HuH-7.5 (cell line): ENCODE results near the gene DHRS1.

Experiments used
- DNase-seq: peaks from one replicate; pipeline ENCODE4 v3.0.0; 2011; ENCODE audit warnings: low spot score

Gene DHRS1

GRCh38 chr14:24262821-24263733 lies 36.5 kb downstream of the DHRS1 start, which contains the start of gene TGM1:
Gene TGM1 (minus strand): TSS chr14:24263177. CDS start chr14:24262352, 825 bp downstream.
- DNase-seq = no peak

GRCh38 chr14:24261969-24262327 lies 37.6 kb downstream of the DHRS1 start:
- no peak for DNase-seq

DNA sequence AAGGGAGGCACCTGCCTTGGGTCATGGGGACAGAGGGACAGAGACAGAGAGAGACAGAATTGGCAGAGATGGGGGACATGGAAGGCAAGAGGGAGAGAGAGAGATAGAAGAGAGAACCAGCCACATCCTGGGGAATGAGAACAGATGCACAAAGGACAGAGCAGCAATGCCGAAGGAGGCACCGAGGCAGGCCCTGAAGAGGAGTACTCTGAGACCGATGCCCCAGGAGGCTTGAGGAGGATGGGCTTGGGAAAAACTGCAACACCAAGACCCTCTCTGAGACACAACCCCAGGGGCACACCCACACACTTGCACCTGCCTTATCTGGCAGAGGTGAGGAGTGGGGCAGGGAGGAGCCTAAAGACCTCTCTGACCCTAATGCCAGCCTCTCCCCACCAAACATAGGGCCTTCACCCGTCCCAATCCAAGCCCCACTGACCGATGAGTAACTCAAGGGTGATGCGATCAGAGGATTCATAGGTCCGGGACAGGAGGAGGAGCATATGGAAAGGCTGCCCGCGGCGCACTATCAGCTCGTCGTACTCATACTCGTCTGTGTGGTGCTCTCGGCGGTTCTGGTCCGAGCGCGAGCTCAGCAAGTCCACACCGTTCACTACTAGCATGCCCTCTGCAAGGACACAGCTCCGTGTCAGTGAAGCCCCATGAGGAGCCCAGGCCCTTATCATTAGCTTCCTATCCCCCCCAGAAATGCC lies 38.2 kb downstream of the DHRS1 start:
- no peak for DNase-seq

DNA sequence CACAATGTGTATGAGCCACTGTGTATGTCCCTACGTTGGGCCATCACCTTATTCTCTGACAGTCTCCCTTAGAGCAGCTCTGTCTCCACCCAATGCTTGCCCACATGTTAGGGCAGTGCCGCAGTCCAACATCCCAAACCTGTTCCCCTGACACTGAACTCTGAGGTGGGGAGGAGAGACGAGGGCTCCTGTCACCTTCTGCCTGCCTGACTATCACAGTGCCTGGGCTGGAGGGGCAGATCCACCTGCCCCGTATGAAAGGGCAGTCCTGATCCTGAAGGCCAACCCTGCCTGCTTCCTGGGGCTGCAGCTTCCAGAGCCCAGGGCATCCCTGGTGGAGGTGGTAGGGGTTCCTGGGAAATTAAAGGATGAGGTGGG lies 38.8 kb downstream of the DHRS1 start:
- no peak for DNase-seq

- DNase-seq = no peak
These were observed 39.4 kb downstream of the DHRS1 start for GRCh38 chr14:24260026-24260779.

- no peak for DNase-seq
These were observed 40.1 kb downstream of the DHRS1 start for GRCh38 chr14:24259282-24260025.

GRCh38 chr14:24258548-24259265 lies 40.9 kb downstream of the DHRS1 start:
- no peak for DNase-seq

GRCh38 chr14:24258119-24258518 lies 41.5 kb downstream of the DHRS1 start:
- no peak for DNase-seq

DNA sequence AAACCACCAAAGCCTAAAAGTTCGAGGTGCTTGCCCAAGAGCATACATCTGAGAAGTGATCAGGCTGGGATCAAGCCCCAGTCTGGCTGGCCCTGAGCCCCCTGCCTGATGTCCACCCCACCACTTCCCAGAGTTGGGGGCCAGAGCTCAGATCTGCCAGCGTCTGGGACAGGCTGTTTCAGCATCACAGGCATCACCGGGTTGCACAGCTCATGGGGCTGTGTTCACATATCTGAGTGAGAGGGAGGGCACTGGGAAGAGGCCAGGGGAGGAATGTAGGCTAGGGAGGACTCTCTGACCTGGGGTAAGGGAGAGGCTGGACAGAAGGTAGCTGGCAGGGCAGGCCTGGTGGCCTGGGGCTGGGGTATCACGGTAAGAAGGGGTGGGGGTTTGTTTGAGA lies 42.6 kb downstream of the DHRS1 start:
- no peak for DNase-seq

DNA sequence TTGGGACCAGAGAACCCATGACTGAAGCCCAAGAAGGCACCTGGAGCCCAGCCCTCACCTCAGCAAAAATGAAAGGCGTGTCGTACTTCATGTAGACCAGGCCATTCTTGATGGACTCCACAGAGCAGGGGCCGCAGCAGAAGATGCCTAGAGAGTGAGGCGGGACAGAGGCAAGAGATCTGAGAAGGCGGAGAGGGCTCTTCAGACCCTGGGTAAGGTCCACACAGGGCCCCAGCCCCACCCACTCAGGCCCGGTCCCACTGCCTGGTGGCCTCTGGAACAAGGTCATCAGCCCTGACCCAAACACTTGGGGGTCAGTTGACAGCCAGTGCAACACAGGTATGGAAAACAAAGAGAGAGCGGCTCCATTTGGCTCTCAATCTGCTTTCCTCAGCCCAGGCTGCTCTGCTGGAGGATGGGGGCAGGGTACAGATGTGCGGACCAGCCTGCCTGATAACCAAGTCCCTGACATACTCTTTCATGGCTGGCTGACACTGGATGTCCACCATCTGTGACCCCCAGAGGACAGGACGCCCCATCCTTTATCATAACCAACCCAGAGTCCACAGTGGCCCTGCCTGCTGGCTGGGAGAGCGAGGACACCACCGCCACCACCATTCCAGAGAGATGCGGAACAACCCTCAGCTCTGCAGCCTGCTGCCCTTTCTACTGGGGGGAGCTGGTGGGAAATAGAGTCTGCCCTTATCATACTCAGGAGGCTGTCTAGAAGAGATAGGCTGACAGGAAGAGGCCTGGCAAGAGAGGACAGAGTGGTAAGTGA lies 43.5 kb downstream of the DHRS1 start:
- no peak for DNase-seq

- no peak for DNase-seq
These were observed 44.1 kb downstream of the DHRS1 start for GRCh38 chr14:24255438-24255837.

DNA sequence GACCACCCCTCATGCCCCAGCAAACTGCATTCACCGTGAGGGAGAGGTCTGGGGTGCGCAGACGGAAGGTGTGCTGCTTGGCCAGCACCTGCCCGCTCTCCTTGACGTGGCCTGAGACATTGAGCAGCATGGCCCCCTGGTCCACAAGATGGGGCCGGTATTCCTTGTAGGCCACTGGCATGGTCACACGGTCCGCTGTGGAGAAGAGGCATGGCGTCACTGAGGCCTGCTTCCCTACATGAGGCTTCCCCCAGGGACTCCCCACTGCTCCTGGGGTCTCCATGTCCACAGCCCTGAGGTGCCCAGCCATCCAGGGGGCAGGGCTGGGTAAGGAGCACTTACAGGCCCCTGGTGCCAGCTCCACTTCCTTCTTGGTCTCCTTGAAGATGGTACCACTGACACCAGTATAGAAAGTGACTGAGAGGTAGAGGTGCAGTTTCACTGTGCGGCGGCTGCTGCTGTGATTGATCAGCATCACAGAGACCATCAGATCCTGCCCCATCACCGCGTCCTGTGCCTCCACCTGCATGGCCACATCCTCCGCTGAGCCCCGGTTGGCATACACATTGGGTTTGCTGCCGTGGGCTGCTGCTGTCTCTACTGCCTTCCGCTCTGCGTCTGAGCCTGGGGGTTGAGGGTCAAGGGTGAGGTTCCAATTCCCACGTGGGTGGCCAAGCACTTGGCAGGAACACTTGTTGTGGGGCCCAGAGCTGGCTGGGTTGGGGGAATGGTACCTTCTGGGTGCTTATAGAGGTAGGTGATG lies 44.8 kb downstream of the DHRS1 start:
- DNase-seq = no peak

GRCh38 chr14:24253936-24254335 lies 45.6 kb downstream of the DHRS1 start:
- DNase-seq = no peak

DNA sequence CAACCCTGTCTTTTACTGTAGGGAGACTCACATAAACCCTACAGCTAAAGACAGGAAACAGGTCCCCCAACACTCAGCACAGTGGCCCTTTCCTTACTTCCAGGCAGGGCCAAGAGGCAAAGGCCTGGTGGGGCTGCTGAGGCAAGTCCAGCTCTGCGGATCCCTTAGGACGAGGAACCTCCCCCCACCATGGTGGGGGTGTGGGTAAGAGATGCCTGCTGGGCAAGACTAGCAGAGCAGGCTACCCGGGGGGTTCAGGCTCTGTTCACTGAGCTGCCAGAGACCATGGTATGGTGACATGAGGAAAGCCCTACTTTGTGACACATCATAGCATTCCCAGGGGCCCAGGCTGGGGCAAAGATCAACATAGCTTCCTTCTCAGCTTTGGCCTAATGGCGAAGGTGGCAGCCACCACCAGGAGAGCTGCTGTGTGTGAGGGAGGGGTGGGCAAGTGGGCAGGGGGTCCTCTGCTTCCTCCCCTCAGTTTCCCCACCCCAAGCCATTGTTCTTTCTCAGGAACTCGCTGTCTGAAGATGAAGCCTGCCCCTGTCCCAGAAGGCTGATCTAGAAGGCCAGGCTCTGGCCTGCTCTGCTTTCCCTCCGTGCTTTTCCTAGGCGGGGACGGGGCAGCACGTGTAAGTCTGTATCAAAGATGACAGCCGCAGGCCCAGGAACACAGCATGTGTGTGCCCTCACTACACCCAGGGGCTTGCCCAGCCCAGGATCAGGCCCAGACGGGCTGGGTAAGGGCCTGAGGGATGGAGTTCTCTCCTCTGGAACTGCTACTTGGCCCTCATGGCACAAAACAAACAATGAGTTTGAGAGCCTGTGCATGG lies 47.1 kb downstream of the DHRS1 start:
- no peak for DNase-seq

DNA sequence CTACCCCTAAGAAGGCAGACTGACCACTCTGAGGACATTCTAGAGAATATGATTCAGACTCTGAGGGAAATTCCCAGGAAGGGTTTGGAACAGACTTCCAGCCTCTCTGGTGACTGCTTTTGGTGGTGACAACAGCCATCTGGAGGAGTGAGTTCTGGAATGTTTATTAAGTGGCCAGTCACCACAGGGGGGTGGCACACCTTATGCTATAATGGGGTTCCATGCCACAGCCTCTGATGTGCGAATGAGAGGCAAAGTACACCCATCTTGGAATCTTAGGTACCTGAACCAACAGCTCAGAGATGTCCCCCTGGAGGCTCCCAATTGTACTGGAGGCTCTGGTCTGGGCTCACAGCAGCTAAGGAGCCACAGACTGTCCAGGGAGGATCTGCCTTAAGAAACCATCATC lies 47.7 kb downstream of the DHRS1 start:
- DNase-seq = no peak

DNA sequence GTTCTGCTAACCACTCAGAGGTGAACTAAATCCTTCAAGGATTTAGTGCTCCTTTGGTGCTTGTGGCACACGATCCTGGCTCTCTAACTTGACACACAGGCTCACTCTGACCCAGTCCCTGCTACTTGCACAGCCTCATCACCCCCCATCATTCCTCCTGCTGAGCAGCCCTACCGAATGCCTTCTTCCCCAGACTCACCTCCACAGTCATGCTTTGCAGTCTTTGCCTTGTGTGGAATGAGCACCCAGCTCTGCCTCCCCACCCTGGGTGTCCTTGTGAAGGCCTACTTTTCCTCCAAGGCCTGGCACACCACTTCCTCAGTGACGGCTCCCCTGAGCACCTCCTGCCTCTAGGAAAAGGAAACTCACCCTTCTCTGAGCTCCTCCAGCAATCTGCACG lies 49.2 kb downstream of the DHRS1 start:
- no peak for DNase-seq

DNA sequence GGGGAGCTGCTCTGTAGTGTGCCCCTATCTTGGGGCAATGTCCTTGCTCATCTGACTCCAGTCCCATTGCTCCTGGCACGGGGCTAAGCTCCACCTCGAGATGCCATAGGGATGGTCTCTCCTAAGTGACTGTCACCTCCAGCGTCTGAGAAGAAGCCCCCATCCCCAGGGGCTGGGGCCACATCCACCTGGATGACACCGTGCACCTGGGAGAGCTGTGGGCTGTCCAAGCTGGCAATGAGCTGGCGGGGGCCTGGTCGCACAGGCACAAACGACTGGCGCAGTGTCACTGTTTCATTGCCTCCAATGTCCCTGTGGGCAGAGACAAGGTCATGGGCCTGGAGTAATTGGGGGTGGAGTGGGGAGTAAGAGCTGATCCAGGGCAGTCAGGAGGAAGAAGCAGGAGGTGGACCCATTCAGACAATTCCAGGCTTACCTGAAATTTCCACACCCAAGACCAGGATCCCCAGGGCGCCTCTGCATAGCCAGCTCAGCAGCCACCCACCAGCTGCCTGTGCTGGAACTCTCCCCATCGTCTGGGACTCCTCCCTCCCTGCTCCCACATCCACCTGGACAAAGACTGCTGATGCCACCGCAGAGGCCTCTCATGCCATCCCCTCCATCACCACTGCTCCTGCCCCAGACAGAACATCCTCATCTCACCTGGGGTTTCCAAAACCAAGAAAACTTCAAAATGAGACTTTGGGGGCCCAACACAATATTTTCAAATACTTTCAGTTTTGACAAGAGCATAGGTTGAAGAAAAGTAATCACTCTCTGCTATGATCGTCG lies 50.2 kb downstream of the DHRS1 start:
- no peak for DNase-seq

- no peak for DNase-seq
These were observed 52.2 kb downstream of the DHRS1 start for GRCh38 chr14:24247422-24247821.
